Effector memory CD8-positive, alpha-beta T cell (primary cell): Measurements from ENCODE around the gene SPANXN3.
"Not testable (repeated sequence)": the region's sequence is repeated elsewhere in the genome, so short reads cannot be mapped to it uniquely, and the experiment has no call there.

ENCODE experiments used
- ATAC-seq: fragments of 150-1000 bp; cut with Tn5 transposase; replicated peaks from 2 replicates; pipeline ENCODE4 v1.10.0; 2021; ENCODE audit warnings: mild to moderate bottlenecking, moderate library complexity
- DNase-seq, 3 experiments: peaks; one replicate each; pipeline ENCODE4 v3.0.0; 2021
- H3K27ac Mint-ChIP-seq, 2 donors: one replicate each; pipeline ENCODE4 v1.8.0; 2022; ENCODE audit warnings: mild to moderate bottlenecking in 2 of 2, mixed read lengths in 2 of 2, moderate library complexity in 2 of 2
- H3K27me3 Mint-ChIP-seq, 2 donors: one replicate each; pipeline ENCODE4 v1.8.0; 2022; ENCODE audit warnings: mixed read lengths in 2 of 2
- H3K36me3 Mint-ChIP-seq: one replicate; pipeline ENCODE4 v1.8.0; 2022; ENCODE audit warnings: mild to moderate bottlenecking, moderate library complexity, mixed read lengths; ENCODE audit not compliant: insufficient read depth
- H3K4me1 Mint-ChIP-seq, 2 donors: one replicate each; pipeline ENCODE4 v1.8.0; 2022; ENCODE audit warnings: low read depth in 2 of 2, mixed read lengths in 2 of 2
- H3K4me3 Mint-ChIP-seq, 2 donors: one replicate each; pipeline ENCODE4 v1.8.0; 2022; ENCODE audit warnings: mild to moderate bottlenecking in 2 of 2, mixed read lengths in 2 of 2, moderate library complexity in 2 of 2
- H3K9me3 Mint-ChIP-seq, 2 donors: one replicate each; pipeline ENCODE4 v1.8.0; 2022; ENCODE audit warnings: mixed read lengths in 2 of 2
- total RNA-seq, 9 experiments: gene quantifications; one replicate each; lab custom pipeline; 2026; lab: John Stamatoyannopoulos, UW

The SPANXN3 gene
- total RNA-seq, result 0 reads per million in 9 experiments

GRCh38 chrX:143517375-143517774 lies at the start of gene SPANXN3:
SPANXN3 (minus strand) TSS chrX:143517475; CDS start chrX:143517391, 84 bp downstream.
- not testable (repeated sequence) for H3K27me3 Mint-ChIP-seq, H3K36me3 Mint-ChIP-seq, DNase-seq, ATAC-seq, H3K27ac Mint-ChIP-seq, H3K4me3 Mint-ChIP-seq, H3K4me1 Mint-ChIP-seq
- peaks cover 19 to 40% of the 10 kb centered on the region in 2 donors for H3K9me3 Mint-ChIP-seq

DNA sequence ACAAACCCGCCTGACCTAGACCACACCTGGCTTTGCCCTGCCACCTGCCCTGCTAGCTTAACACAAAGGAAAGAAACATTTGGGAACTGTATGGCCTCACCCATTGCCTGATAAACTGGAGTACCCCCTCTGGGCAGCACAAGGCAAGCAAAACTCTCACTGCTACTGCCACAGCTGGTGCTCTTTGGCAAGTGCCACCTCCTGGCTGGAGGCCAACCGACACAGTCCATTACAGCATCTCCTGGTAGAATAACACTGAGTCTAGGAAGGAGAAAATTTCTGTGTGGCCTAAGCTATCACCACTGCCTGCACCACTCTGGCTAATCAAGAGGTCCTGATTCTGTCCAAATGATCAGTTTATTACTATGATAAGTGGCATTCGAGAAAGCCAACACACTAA lies 18.9 kb upstream of the SPANXN3 start:
- no peak overlapping the region for H3K4me3 Mint-ChIP-seq
- no peaks in the 10 kb centered on the region for H3K36me3 Mint-ChIP-seq
- H3K4me1 Mint-ChIP-seq, result no peaks in the 10 kb centered on the region
- no peak overlapping the region for H3K27ac Mint-ChIP-seq
- no peak for DNase-seq
- no peaks in the 10 kb centered on the region for H3K27me3 Mint-ChIP-seq
- no peaks in the 10 kb centered on the region for H3K9me3 Mint-ChIP-seq
- ATAC-seq, result no peak

GRCh38 chrX:143502196-143502595 lies 15.1 kb downstream of the SPANXN3 start:
- not testable (repeated sequence) for H3K4me3 Mint-ChIP-seq

GRCh38 chrX:143500751-143501150 lies 16.5 kb downstream of the SPANXN3 start:
- ATAC-seq, result no peak
- no peak for DNase-seq
- no peak overlapping the region for H3K27ac Mint-ChIP-seq
- H3K9me3 Mint-ChIP-seq, result peaks cover 0 to 25% of the 10 kb centered on the region in 2 donors
- H3K4me1 Mint-ChIP-seq, result no peaks in the 10 kb centered on the region
- no peaks in the 10 kb centered on the region for H3K27me3 Mint-ChIP-seq
- H3K4me3 Mint-ChIP-seq, result no peak overlapping the region
- no peaks in the 10 kb centered on the region for H3K36me3 Mint-ChIP-seq

More at GRCh38 chrX:143502196-143502595, 15.1 kb downstream of the SPANXN3 start:
- H3K9me3 Mint-ChIP-seq, result peaks cover 0 to 25% of the 10 kb centered on the region in 2 donors
- H3K36me3 Mint-ChIP-seq, ATAC-seq, H3K27me3 Mint-ChIP-seq, H3K27ac Mint-ChIP-seq, H3K4me1 Mint-ChIP-seq, DNase-seq: not testable (repeated sequence)

DNA sequence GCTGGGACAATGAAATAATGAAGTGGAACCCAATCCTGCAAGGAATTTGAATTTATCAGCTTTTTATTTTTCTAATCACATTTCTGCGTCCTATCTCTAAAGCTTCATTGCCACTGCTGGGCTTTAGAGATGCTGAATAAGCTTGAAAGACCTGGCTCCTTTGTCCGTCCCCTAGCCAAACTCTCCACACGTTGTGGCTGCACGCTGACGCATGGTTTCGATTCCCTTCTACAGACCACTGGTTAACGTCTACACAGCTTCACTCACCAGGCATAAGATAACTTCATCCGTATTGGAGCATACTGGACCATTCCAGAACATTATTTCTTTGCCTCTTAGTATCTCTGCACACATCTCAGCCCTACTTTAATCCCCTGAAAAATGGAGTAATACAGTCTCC lies 31.2 kb downstream of the SPANXN3 start:
- DNase-seq, result no peak
- Mint-ChIP-seq H3K4me1 (no peaks in the 10 kb centered on the region), H3K36me3 (no peaks in the 10 kb centered on the region), H3K9me3 (peaks cover 0 to 4% of the 10 kb centered on the region in 2 donors), H3K4me3 (no peak overlapping the region), H3K27me3 (no peaks in the 10 kb centered on the region), H3K27ac (no peak overlapping the region)
- ATAC-seq, result no peak

DNA sequence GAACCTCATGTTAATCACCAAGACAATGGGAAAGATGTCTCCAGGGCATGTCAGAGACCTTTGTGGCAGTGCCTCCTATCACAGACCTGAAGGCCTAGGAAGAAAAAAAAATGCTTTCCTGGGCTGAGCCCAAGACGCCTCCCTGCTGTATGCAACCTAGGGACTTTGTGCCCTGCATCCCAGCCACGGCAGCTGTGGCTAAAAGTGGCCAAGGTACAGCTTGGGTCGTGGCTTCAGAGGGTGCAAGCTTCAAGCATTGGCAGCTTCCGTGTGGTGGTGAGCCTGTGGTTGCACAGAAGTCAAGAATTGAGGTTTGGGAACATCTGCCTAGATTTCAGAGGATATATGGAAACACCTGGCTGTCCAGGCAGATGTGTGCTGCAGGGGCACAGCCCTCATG lies 40.5 kb downstream of the SPANXN3 start:
- H3K9me3 Mint-ChIP-seq, result peaks cover 0 to 9% of the 10 kb centered on the region in 2 donors
- no peak overlapping the region for H3K4me3 Mint-ChIP-seq
- no peaks in the 10 kb centered on the region for H3K4me1 Mint-ChIP-seq
- ATAC-seq, result no peak
- H3K27me3 Mint-ChIP-seq, result no peaks in the 10 kb centered on the region
- H3K36me3 Mint-ChIP-seq, result no peaks in the 10 kb centered on the region
- DNase-seq, result no peak
- H3K27ac Mint-ChIP-seq, result no peak overlapping the region

- no peak overlapping the region for H3K27ac Mint-ChIP-seq
- H3K36me3 Mint-ChIP-seq, result no peaks in the 10 kb centered on the region
- no peaks in the 10 kb centered on the region for H3K4me1 Mint-ChIP-seq
- ATAC-seq (no peak), DNase-seq (no peak)
- H3K27me3 Mint-ChIP-seq, result no peaks in the 10 kb centered on the region
- peaks cover 0 to 9% of the 10 kb centered on the region in 2 donors for H3K9me3 Mint-ChIP-seq
- H3K4me3 Mint-ChIP-seq, result no peak overlapping the region
Measured at GRCh38 chrX:143472347-143472938, 44.8 kb downstream of the SPANXN3 start.

DNA sequence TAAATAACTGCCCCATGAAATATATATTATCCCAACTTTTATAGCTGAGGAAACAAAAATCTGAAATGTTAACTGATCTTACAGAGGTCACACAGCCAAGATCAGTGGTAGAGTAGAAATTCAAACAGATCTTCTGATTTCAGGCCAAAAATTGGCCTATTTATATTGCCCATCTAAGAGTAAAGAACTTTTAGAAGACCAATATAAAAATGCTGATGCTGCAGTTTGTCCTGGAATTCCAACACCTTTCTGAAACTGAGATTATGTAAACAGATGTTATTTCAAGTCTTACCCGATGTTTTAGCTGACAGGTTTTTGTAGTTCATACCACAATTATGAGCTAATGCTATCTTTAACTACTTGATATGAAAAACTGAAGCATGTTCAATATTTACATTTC lies 51.1 kb downstream of the SPANXN3 start:
- Mint-ChIP-seq H3K4me3 (no peak overlapping the region), H3K4me1 (no peaks in the 10 kb centered on the region), H3K27me3 (no peaks in the 10 kb centered on the region), H3K27ac (no peak overlapping the region), H3K9me3 (peaks cover 0 to 6% of the 10 kb centered on the region in 2 donors), H3K36me3 (no peaks in the 10 kb centered on the region)
- ATAC-seq (no peak), DNase-seq (no peak)

DNA sequence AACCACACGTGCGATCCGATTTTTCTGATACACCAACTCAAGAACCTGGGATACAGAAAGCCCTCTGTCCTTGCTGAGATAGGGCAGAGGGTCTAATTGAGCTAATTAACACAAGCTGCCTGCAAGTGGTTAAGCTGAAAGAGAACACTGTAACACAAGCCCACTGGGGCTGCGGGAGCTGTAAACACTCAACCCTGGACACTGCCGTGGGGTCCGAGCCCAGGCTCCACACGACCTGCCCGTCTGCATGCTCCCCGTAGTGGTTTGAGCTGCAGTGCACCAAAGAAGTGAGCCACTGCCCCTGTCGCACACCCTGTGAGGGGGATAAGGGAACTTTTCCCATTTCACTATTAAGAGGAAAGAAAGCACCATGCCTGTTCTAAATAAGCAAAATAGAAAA lies 54.6 kb downstream of the SPANXN3 start:
- H3K27me3 Mint-ChIP-seq, result no peaks in the 10 kb centered on the region
- ATAC-seq (no peak), DNase-seq (no peak)
- H3K36me3 Mint-ChIP-seq, result no peaks in the 10 kb centered on the region
- H3K27ac Mint-ChIP-seq, result no peak overlapping the region
- no peaks in the 10 kb centered on the region for H3K4me1 Mint-ChIP-seq
- H3K4me3 Mint-ChIP-seq, result no peak overlapping the region
- peaks cover 2 to 6% of the 10 kb centered on the region in 2 donors for H3K9me3 Mint-ChIP-seq

GRCh38 chrX:143461606-143462005 lies 55.7 kb downstream of the SPANXN3 start:
- Mint-ChIP-seq H3K27me3 (no peaks in the 10 kb centered on the region), H3K4me1 (no peaks in the 10 kb centered on the region), H3K4me3 (no peak overlapping the region), H3K9me3 (peaks cover 2 to 6% of the 10 kb centered on the region in 2 donors), H3K36me3 (no peaks in the 10 kb centered on the region), H3K27ac (no peak overlapping the region)
- no peak for DNase-seq
- no peak for ATAC-seq
